HG03469 (cell line): Measurements from ENCODE around the gene ATXN7.

ENCODE experiments used
- ATAC-seq: cut with Tn5 transposase; IDR thresholded peaks from one replicate; pipeline ENCODE4 v1.9.1; 2021; ENCODE audit warnings: mild to moderate bottlenecking, moderate library complexity, moderate number of reproducible peaks; ENCODE audit not compliant: unreplicated experiment

ATXN7 gene

DNA sequence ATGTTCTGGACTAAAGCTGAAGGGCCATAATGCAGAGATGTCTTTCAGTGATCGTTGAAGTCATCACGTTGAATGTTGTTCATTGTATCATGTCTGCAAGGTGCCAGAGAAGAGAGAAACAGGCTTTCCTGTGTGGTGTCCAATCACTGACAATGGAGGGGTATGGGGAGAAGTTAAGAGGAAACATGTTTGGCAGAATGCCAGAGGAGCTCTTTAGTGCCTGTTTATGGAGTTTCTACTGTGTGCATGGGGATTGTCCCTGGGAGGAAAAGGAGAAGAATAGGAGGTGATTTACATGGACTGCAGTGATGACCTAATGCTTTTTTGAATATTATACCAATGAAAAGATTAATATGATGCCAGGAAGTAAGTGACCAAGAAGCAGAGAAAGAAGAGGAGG is 36.8 kb downstream of the ATXN7 start:
- ATAC-seq, result no peak

DNA sequence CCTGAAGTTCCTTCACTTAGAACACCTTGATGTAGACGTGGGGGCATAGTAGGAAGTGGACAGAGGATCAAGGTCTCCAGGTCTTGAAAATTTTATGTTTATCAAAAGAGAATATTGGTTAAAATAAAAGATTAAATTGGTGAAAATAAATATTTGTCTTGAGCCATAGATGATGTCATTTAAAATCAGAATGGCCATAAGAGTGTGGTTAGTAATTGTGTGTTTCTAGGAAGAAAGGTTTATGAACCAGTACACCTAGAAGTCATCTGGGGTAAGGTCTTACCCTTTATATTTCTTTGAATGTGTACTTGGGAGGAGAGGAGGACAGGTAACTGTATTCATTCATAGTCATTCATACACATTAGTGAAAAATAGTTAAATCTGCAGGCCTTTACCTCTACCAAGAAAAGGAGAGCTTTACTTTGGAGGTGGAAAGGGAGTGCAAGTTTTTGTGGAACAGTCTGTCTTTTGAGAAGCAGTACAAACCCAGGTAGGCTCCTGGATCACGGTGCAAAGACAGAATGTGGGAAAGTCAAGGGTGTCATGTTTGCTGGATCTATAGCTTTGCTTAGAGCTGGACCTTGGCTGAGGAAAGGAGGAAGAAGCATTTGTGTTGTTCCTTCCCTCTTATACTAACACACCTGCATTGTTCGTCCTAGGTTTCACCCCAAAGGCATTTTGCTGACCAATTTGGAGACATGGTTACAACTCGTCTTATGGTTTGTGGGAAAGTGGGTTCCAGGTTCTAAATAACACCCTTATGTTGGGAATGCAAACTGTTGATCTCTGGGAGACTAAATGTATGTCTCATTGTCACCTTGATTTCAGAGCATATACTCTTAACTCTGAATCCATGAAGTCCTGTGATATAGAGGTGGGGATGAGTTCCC is 42.3 kb downstream of the ATXN7 start:
- no peak for ATAC-seq

DNA sequence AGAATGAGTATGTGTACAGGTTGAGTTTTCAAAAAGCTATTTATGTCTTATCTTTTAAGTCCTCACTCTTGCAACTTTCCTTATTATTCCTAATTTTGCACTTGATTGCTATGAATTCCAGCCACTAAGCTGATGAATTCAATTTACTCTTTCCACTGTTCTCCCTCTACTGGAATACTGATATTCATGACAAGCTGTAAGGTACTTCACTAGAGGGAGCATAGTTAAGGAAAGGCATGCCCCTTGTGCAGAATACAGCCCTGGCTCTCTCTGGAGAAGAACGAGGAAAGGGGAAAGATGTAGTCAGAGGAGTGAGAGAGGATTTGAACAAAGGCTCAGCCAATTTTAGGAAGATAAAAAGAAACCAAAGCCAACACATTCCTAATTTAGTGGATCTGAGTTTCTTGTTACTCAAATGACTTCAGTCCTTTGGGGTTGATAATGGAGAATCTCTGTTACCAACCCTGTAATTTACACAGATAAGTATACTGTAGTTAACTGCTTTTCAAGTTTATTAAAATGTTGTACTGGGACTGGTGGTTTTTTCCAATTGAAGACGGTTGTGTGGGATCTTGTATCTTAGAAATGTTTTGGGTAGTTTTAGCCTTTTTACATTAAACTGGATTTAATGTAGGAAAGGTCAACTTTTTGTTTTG is 44.5 kb downstream of the ATXN7 start:
- no peak for ATAC-seq

DNA sequence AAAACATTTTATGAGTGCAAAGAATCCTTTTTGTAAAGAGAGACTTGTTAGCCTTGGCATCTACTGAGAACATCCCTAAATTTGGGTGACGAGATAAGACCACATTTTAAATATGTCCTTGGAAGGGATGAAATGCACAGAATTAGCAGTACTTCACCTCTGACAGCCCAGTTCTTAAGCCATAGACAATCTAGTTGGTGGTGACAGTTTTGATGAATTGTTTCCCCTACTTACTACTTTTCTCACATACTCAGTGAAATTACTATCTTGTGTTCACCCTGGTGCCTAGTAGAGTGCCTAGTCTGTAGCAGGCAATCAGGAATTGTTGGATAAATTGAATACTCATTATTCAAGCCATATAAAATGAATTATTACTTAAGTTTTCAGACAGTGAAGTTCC is 45.1 kb downstream of the ATXN7 start:
- no peak for ATAC-seq

DNA sequence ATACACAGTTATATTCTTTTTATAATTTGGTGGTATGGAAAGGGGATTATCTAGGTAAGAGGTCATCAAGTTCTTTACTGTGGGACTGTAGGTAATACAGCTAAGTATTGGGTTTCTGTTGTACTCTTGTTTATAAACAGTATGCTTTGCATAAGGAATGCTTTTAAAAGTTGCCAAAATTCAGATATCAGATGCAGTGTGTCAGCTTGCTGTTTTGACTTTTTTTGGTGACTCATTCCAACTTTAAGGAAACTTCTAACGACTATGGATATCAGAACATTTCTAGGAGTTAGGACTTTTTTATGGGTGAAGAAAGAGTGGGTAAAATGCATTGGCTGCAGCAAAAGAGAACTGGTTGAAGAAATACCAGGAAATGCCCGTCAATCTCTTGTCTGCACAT is 45.8 kb downstream of the ATXN7 start:
- ATAC-seq, result no peak

DNA sequence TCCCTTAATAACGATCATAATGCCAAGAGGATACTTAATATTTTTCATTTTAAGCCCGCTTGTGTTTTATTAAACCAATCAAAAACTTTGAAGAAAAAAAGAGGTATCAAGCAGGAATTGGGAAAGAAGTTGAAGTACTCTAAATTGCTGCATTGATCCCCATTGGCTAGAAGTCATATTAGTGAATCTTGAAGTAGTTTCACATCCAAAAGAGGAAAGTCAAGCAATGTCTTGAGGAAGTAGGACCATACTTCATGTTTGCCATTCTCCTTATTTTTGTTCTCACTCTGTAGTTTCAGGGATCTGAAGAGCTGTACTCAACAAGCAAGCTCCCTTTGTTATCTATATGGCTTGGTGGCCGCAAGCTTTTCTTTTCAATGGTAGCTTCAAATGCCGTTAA is 46.3 kb downstream of the ATXN7 start:
- ATAC-seq, result no peak

DNA sequence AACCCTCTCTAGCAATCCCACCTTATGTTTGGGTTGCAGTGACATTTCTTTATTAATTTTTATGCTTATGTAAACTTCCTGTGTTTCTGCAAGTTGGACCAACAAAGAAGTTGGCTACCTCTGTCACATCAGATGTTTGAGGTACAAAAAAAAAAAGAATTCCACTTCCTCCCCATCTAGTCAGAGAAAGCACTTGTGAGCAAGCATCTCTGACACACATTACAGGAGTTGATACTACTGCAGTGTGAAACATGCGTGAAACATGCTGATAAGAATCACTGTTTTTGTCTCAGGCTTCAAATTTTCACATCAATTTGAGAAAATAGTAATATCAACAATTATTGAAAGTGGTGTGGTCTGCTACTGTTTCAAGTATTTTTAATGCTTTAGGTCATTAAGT is 47.2 kb downstream of the ATXN7 start:
- no peak for ATAC-seq

DNA sequence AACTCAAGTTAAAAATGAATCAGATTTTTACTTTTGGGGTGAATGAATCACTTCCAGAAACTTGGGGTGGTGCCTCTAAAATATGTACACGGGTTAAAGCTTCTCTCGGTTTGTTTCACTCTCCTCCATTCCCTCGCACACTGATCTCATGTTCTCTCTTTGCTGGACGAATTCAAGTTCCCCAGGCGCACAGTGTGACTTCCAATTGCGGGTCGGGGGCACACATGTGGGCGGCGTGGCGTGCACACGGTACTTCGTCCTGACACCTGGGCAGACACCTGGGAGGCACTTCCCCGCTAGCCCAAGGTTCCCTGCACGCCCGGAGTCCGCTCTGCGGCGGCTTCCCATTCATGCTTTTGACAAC is 47.8 kb downstream of the ATXN7 start:
- ATAC-seq, result peak; percentile 2

DNA sequence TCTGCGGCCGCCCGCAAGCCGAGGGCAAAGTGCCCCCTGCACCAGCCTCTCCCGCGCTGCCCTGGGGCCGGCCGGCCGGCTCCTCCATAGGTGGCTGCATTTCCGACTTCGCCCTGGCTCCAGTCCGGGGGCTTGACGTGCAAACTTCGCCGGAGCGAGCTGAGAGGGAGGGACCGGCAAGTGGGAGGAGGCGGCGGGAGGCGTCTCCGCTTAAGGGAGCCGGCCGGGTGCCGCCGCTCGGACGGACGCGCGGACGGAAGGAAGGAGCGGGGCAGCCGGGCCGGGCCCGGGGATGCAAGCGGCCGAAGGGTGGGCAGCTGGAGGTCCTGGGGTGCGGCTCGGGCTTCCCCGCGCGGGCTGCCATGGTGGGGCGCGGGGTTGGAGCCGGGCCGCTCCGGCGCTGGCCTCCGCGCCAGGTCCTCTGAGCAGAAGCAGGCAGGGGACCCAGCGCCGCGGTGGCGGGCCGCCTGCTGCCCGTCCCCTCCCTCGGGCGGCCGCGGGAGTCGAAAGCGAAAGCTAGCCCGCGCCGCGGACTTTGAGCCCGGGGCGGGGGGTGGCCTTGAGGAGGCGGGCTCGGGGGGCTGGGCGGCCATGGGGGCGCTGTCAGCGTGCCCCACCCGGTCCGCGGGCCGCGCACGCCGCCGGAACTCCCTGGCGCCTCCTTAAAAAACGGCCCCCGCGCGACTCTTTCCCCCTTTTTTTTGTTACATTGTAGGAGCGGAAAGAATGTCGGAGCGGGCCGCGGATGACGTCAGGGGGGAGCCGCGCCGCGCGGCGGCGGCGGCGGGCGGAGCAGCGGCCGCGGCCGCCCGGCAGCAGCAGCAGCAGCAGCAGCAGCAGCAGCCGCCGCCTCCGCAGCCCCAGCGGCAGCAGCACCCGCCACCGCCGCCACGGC is 48.5 kb downstream of the ATXN7 start, which contains the start of gene SCAANT1:
Gene SCAANT1, minus strand, starts transcription at position 511 of the 895 bp plus-strand sequence.
- ATAC-seq, result peak; percentile 53

DNA sequence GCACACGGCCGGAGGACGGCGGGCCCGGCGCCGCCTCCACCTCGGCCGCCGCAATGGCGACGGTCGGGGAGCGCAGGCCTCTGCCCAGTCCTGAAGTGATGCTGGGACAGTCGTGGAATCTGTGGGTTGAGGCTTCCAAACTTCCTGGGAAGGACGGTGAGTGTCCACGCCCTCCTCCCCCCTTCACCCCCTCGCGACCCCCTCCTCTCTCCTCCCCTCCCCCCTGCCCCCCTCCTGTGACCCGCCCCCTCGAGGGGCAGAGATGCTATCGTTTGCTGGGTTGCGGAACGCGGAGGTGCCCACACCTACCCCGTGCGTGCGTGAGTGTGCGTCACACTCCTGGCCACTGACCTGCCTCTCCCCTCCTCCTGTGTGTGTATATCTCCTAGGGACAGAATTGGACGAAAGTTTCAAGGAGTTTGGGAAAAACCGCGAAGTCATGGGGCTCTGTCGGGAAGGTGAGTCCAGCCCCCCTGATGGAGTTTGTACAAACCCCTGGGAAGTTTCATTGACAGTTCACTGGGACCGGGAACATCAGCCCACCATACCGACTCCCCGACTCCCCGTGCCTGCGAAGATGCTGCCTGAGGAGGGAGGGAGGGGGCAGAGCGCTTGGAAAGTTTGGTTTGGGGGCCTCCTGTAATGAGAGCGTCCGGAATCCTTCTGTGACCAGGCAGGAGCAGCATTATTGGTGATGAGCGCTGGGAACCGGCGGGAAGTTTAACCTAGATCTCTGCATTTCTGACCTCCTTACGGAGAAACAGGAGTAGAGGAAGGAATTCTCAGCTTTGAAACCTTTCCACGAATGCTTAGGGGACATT is 49.3 kb downstream of the ATXN7 start:
- peak; percentile 16 for ATAC-seq

DNA sequence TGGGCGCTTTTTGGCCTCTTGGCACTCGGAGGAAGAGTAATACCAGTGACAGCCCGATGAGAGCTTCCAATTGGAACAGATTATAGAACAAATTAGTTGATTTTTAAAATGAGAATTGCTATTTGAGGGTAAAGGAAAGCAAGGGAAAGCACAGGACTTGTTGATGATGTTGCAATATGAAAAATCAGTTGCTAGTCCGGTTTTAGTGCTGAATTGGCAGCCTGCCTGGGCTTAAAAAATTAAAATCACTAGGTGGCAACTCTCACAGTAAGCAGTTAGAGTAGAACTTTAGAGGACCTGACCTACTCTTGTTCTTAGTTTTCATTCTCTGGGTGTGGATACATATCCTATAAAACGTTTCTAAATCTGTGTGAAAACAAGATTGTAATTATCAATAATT is 50.6 kb downstream of the ATXN7 start:
- no peak for ATAC-seq

DNA sequence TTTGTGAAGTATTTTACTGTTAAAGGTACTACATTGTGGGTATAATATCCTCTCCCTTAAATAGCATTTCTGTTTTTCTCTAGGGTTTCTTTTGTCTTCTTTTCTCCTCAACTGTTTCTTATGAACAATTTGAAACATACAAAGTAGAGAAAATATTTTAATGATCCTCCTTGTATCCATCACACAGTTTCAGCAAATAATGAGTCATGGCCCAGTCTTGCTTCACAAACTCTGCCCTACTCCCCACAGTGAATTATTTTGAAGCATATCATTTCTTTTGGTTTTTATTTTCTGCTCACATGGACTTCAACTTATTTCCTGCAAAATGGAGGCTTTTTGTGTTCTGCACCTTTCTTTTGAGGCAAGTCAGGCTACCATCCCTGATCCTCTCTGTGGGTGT is 54.7 kb downstream of the ATXN7 start:
- ATAC-seq, result no peak

DNA sequence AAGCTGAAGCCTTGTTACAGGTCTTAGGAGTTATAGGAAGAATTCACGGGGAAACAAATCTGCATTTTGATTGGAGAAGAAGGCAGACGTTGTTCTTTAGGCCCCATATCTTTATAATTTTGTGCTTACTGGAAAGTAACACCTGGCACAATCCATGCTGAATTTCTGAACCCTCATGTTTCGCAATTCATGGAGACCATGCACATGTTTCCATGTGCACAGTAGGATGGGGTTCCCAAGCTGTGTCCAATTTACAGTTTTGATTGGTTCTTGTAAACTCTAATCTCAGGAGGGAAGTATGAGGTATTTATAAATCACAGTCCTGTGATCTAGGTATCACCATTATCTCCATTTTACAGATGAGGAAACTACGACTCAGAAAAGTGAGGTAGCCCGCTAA is 56.3 kb downstream of the ATXN7 start:
- no peak for ATAC-seq

DNA sequence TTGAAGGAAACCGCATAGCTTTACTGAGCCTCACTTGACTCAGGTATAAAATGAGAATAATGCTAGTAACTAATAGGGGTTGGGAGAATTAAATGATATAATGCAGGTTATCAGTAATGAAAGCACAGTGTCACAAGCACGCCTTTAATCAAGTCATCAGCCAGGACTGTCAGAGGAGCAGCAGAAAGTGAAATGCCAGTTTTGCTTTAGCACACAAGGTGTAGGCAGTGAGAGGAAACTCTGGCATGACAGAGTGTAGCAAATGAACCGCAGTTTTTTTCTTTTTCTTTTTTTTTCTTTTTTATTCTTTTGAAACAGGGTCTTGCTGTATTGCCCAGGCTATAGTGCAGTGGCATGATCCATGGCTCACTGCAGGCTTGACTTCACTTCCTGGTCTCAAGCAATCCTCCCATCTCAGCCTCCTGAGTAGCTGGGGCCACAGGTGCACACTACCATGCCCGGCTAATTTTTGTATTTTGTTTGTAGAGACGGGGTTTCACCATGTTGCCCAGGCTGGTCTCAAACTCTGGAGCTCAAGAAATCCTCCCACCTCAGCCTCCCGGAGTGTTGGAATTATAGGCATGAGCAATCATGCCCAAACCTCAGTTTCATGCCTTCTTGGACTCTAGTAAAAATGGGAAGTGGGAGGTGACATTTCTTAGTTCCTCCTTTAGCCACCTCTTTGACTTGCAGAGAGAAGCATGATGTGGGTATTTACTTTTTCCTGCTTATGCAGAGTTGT is 58.2 kb downstream of the ATXN7 start:
- peak; percentile 76 for ATAC-seq

DNA sequence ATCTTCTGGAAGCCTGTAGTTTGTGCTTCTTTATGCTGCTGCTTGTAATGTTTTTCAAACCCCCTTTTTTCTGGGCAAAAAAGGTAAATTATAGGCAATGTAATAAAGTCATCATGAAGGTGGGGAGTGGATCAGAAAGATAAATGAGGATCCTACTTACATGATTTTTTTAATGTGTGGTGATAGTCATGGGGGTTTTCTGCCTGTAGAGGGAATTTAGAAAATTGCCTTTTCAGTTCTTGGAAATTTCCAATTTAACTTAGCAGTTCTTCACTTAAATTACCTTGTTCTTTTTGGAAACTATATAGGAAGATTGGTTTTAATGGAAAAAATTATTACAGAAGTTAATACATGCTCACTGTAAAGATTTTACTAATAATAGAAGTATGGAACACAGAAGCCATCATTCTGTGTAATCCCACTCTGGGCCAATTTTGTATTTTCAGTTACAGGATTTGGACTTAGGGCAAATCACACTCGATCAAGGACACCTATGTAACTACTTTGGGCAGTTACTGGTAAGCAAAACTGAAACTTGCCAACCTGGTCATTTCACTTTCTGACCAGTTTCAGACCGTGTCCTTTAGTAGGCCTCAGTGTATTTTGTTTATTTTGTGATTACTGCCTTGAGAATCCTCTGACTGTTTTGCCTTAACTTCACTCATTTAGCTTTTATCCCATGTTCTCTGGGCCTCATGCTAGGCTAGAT is 59.0 kb downstream of the ATXN7 start:
- no peak for ATAC-seq

DNA sequence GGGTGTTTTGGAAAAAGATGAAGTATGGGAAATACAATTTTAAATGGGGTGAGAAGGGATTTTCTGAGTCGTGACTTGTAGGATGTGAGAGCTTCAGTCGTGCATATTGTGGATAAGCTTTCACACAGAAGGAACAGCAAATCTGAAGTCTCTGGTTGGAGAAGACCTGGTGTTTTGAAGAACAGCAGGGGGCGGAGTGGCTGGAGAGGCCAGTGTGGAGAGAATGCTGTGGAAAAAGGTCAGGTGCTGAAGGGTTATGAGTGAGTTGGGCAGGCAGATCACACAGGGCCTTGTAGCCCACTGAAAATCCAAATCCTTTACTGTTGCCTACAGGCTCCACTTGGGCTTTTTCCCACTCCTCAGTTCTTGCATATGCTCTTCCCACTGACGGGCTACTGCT is 62.6 kb downstream of the ATXN7 start:
- ATAC-seq, result no peak

DNA sequence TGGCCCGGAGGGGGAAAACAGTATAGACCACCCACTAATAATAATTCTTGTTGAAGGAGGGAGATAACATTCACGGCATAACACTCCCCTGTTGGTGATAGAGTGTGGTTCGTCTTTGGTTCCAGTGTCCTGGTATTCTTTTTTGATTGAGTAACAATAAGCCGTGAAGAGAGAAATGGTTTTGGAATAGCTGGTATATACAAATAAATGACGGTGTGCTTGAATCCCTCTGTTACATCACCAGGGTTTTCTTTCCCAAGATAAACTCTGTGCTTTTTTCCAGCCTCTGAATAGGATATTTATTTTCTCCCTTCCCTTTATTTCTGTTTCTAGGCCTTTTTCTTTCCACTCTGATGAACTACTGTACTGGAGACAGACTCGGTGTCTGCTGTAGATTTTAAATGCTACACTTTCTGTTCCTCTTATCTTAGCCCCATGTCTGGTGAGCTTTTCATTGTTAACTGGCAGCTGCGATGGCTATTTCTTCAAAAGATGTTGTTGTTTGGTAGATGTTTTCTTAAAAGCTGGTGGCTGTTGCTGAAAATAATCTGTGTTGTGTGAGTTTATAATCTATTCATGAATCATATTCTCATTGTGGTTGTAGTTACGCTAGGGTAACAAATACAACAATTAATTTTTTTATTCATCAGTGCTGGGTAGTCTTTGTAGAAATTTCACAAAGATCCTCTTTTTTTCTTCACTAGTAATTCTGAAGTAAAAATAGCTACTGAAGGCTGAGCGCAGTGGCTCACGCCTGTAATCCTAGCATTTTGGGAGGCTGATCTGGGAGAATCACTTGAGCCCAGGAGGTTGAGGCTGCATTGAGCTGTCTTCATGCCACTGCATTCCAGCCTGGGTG is 64.0 kb downstream of the ATXN7 start:
- peak; percentile 77 for ATAC-seq

DNA sequence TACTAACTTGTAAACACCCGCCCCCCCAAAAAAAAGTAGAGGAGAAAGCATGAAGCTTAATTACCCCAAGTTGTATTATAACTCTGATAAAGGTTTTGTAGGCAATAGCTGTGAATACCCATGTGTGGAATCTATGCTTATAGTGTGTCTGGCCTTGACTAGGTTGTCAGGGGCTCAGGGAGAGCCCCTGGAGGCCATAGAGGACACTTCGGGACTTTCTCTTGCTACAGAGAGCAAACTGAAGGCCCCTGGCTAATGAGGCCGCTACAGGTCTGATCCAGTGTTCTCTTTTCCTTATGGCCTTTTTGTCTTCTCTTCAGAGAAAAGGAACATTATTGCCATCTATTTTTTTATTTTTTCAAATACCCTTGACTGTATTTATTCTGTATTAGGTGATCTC is 67.6 kb downstream of the ATXN7 start:
- ATAC-seq, result no peak
